GM12865 (cell line): Measurements from ENCODE around the gene GGA1.

Source experiments
- DNase-seq: peaks from one replicate; pipeline ENCODE4 v3.0.0; 2010; ENCODE audit warnings: low read depth
- H3K4me3 ChIP-seq: 2 replicates; pipeline ENCODE4 v1.5.1; 2011; ENCODE audit warnings: mild to moderate bottlenecking, low read depth, low read length, control low read depth
- TF ChIP-seq, protein P1 (sequence below): IDR thresholded peaks from 2 replicates; pipeline ENCODE4 v1.5.1; 2011; ENCODE audit warnings: low read length, control low read depth, low read depth, inconsistent platforms; ENCODE audit not compliant: insufficient read depth; ENCODE audit errors: missing control alignments

The GGA1 gene

GRCh38 chr22:37636949-37637273, 28.3 kb downstream of the GGA1 start:
- H3K4me3 ChIP-seq: no peak overlapping the region
- DNase-seq: no peak
- TF ChIP-seq, protein P1, sequence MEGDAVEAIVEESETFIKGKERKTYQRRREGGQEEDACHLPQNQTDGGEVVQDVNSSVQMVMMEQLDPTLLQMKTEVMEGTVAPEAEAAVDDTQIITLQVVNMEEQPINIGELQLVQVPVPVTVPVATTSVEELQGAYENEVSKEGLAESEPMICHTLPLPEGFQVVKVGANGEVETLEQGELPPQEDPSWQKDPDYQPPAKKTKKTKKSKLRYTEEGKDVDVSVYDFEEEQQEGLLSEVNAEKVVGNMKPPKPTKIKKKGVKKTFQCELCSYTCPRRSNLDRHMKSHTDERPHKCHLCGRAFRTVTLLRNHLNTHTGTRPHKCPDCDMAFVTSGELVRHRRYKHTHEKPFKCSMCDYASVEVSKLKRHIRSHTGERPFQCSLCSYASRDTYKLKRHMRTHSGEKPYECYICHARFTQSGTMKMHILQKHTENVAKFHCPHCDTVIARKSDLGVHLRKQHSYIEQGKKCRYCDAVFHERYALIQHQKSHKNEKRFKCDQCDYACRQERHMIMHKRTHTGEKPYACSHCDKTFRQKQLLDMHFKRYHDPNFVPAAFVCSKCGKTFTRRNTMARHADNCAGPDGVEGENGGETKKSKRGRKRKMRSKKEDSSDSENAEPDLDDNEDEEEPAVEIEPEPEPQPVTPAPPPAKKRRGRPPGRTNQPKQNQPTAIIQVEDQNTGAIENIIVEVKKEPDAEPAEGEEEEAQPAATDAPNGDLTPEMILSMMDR: no peak

- H3K4me3 ChIP-seq: peak overlapping the region; percentile 89; the same call in 1 of the 2 replicates
- TF ChIP-seq, protein P1: no peak
- DNase-seq: peak; percentile 61
Measured at GRCh38 chr22:37638391-37639069, 29.9 kb downstream of the GGA1 start.

DNA sequence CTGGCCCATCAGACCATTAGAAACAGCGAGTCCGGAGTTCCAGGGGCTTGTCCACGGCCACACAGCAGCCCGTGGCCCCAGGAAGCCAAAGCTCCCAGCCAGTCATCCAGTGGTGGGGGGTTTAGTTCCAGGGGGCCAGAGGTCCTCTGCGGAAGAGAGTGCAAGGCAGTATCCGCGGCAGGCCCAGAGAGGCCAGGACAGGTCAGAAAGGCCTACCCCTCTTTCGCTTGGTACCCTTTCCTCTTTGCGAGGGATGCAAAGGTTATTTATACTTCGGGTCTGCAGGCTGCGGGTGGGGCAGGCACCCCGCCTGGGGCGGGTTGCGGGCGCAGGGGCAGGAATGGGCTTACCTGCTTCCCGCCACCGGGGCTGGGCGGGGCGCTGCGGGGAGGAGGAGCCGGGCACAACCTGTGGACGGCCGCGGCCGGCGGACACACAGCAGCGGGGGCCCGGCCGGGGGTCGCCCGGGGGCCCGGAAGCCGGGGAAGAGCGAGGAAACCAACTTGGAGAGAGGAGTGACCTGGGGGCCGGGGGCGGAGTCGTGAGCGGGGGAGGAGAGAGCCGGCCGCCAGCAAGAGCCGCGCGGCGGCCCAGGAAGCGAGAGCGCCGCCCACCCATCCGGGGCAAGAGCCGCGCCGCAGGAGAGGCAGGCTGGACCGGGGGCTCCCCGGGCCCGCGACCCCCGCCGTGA, 30.6 kb downstream of the GGA1 start, which contains the start of gene SH3BP1:
Gene SH3BP1 (plus strand): TSS at position 600 of the 691 bp plus-strand sequence. CDS start 119 bp downstream, outside the sequence.
- peak within 1 kb of the TSS; percentile 89 for H3K4me3 ChIP-seq
- TF ChIP-seq, protein P1: no peak
- DNase-seq: peak; percentile 68

- DNase-seq: peak; percentile 38
- TF ChIP-seq, protein P1: no peak
- peak overlapping the region; percentile 89 for H3K4me3 ChIP-seq
Measured at GRCh38 chr22:37639771-37640590, 31.3 kb downstream of the GGA1 start.

- peak overlapping the region; percentile 89 for H3K4me3 ChIP-seq
- TF ChIP-seq, protein P1: no peak
- no peak for DNase-seq
Measured at GRCh38 chr22:37640591-37641560, 32.2 kb downstream of the GGA1 start.

- TF ChIP-seq, protein P1: no peak
- no peak overlapping the region for H3K4me3 ChIP-seq
- no peak for DNase-seq
Measured at GRCh38 chr22:37641561-37641949, 32.9 kb downstream of the GGA1 start.
